ENCODE measurements around the gene GALNT18. TPM values are rescaled to one million over a fixed set of nuclear protein-coding genes. Genes with fewer than 3 reads are reported as not detected.

Gene GALNT18
- total RNA-seq, 1 experiment from 2014 or later = 1.7 TPM

DNA sequence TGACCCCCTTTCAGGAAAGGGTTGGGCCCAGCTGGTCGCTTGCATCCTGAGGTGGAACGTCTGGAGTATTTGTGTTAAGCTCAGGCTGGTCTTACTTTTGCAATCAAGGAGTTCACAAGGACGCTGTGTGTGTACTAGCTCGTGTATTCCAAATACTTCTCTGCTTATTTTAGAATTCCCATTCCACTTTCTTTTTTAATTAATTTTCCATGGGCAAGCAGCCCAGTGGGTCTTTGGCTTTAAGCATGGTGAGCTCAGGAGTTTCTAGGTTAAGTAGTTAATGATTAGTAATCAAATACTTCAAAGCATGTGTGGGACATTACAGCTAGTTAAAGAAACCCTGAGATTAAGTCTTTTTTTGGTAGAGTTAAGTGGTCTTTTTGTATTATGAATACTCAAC, 337.3 kb downstream of the GALNT18 start:
- WGBS (ENCODE audit: extremely low coverage, insufficient read length, low lambda C conversion rate) = no CpG with 5 or more reads among the region's 4 CpGs
- Histone ChIP-seq H3K56ac (ENCODE audit: insufficient read length, low read depth, low read length) (no peak overlapping the region), H3K27ac (ENCODE audit: insufficient read length, low read depth, low read length) (no peak overlapping the region), H3K9me3 (ENCODE audit: control insufficient read depth, low read depth, low read length) (no peaks in the 10 kb centered on the region), H4K8ac (replicated peaks; ENCODE audit: insufficient read length, low read depth, low read length) (no peak overlapping the region), H2BK20ac (ENCODE audit: low read depth, low read length, poor library complexity, severe bottlenecking) (no peak overlapping the region), H4K91ac (ENCODE audit: insufficient read length, low read depth, low read length) (no peak overlapping the region), H2BK5ac (ENCODE audit: insufficient read length, low read length) (no peak overlapping the region), H3K4ac (ENCODE audit: low read depth, low read length) (no peak overlapping the region), H3K79me2 (ENCODE audit: insufficient read depth, low read length) (no peaks in the 10 kb centered on the region), H3K14ac (ENCODE audit: insufficient read depth, low read length) (no peak overlapping the region), H3K23ac (ENCODE audit: insufficient read length, low read depth, low read length) (no peak overlapping the region), H3K79me1 (ENCODE audit: insufficient read depth, low read depth, low read length, poor library complexity, severe bottlenecking) (no peaks in the 10 kb centered on the region), H3K27me3 (ENCODE audit: insufficient read depth, low read length) (no peaks in the 10 kb centered on the region), H2BK12ac (ENCODE audit: insufficient read length, low read depth, low read length) (no peak overlapping the region), H2AK5ac (ENCODE audit: insufficient read length, low read length) (no peak overlapping the region), H3K23me2 (ENCODE audit: insufficient read length, low read depth, low read length, poor library complexity, severe bottlenecking) (no peaks in the 10 kb centered on the region), H3K4me2 (ENCODE audit: insufficient read depth, insufficient read length, low read length) (no peak overlapping the region), H3K4me1 (ENCODE audit: insufficient read depth, low read length) (no peaks in the 10 kb centered on the region), H2BK15ac (ENCODE audit: low read depth, low read length) (no peak overlapping the region), H2BK120ac (ENCODE audit: low read depth, low read length, poor library complexity, severe bottlenecking) (no peak overlapping the region), H3K9ac (ENCODE audit: extremely low read depth, insufficient read length, low read length) (no peak overlapping the region), H3T11ph (ENCODE audit: low read length) (no peak overlapping the region), H4K5ac (ENCODE audit: insufficient read length, low read depth, low read length) (no peak overlapping the region), H3K18ac (ENCODE audit: insufficient read length, low read depth, low read length) (no peak overlapping the region), H2AFZ (ENCODE audit: low read length) (no peak overlapping the region), H4K20me1 (ENCODE audit: control insufficient read depth, insufficient read depth, insufficient read length) (no peaks in the 10 kb centered on the region)
- H3K36me3 Mint-ChIP-seq (ENCODE audit: insufficient read depth in 1 of 3, low read depth in 3 of 3) = no peaks in the 10 kb centered on the region; a peak in 1 of 7 replicates
- H3K27ac Mint-ChIP-seq = 0 out of 7 replicates have a peak overlapping the region, but pooled peaks of 1 of the 3 experiments have one; percentile 28
- no peak overlapping the region for H3K4me3 Mint-ChIP-seq
- TF ChIP-seq, protein P1, sequence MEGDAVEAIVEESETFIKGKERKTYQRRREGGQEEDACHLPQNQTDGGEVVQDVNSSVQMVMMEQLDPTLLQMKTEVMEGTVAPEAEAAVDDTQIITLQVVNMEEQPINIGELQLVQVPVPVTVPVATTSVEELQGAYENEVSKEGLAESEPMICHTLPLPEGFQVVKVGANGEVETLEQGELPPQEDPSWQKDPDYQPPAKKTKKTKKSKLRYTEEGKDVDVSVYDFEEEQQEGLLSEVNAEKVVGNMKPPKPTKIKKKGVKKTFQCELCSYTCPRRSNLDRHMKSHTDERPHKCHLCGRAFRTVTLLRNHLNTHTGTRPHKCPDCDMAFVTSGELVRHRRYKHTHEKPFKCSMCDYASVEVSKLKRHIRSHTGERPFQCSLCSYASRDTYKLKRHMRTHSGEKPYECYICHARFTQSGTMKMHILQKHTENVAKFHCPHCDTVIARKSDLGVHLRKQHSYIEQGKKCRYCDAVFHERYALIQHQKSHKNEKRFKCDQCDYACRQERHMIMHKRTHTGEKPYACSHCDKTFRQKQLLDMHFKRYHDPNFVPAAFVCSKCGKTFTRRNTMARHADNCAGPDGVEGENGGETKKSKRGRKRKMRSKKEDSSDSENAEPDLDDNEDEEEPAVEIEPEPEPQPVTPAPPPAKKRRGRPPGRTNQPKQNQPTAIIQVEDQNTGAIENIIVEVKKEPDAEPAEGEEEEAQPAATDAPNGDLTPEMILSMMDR (conservative IDR thresholded peaks at IDR 0.05) = no peak
- H3K27me3 Mint-ChIP-seq (ENCODE audit: low read depth) = peaks cover 11% of the 10 kb centered on the region
- peaks cover 14 to 22% of the 10 kb centered on the region in 2 experiments for H3K4me1 Mint-ChIP-seq
- no peaks in the 10 kb centered on the region for H3K9me3 Mint-ChIP-seq
- DNase-seq = no peak
